ENCODE measurements around the gene RABGGTA. TPM values are rescaled to one million over a fixed set of nuclear protein-coding genes. Genes with fewer than 3 reads are reported as not detected.
A peak's percentile ranks its signal among the peaks of the same experiment; 100 is the strongest.

The RABGGTA gene
- total RNA-seq, 5 donors from 2014 or later (not counting 1 experiment from before 2014, with no cell fraction given), result 49.3 to 66.5 (median 62.4) TPM

DNA sequence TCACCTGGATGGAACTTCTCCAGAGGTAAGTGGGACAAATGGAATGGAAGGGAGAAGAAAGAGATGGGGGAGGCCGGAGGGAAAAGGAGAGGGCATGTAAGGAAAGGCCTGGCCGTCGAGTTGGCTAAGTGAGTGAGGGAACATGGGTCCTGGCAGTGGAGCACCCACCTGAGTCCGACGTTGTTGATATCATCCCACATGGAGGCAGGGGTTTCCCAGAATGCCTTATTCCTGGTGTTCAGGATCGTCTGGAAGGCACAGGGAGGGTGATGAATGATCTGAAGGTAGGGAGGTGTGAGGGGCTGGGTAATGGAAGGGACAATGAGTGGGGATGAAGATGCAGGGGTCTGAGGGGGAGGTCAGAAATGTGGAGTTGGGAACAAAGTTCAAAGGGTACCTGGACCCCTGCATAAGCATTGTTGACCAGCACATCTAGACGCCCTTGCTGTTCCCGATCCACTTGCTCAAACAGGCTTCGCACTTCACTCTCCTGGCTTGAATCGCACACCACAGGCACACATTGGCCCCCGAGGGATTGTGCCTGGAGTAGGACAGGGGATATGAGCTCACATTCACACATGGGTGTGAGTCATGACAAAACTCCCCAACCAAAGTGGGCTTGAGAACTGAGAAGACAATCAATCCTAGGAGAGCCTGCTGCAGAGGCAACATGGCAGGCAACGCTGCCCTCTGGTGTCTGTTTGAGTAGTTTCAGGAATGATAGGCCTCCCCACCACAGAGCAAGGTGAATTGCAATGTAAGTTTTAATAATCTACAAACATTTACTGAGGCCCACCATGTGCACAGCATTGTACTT is 25.2 kb upstream of the RABGGTA start:
- peaks cover 32% of the 10 kb centered on the region for H3K36me3 Mint-ChIP-seq

DNA sequence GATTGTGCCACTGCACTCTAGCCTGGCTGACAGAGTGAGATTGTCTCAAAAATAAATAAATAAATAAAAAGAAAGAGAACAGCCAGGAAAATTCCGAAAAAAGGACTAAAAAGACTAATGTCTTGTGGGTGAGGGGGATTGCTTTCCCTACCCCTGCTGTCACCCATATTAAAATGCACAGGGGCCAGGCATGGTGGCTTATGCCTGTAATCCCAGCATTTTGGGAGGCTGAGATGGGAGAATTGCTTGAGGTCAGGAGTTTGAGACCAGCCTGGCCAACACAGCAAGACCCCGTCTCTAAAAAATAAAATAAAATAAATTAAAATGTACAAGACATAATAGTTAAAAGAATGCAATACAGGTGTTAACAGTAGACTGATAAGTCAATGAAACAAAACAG is 22.1 kb upstream of the RABGGTA start:
- Histone ChIP-seq H3K4me1 (ENCODE audit: control insufficient read depth in 1 of 2, extremely low read depth in 1 of 2, insufficient read depth in 2 of 2, low read length in 2 of 2) (peaks cover 9 to 25% of the 10 kb centered on the region in 2 experiments), H3K4me3 (ENCODE audit: control insufficient read depth in 1 of 2, extremely low read depth in 1 of 2, low read length in 1 of 2) (no peak overlapping the region), H3K27ac (ENCODE audit: low read length) (no peak overlapping the region), H3K9me3 (no peaks in the 10 kb centered on the region), H3K36me3 (ENCODE audit: control insufficient read depth in 2 of 2, extremely low read depth in 1 of 2, insufficient read depth in 1 of 2, low read length in 1 of 2) (peaks cover 10 to 48% of the 10 kb centered on the region in 2 donors), H3K27me3 (replicated peaks in 1 of 2; ENCODE audit: control insufficient read depth in 2 of 2, extremely low read depth in 1 of 2, insufficient read depth in 2 of 2, low read length in 1 of 2) (no peaks in the 10 kb centered on the region)
- Mint-ChIP-seq H3K27ac (no peak overlapping the region), H3K27me3 (no peaks in the 10 kb centered on the region), H3K4me3 (no peak overlapping the region), H3K9me3 (no peaks in the 10 kb centered on the region), H3K4me1 (peaks cover 21 to 35% (median 23%) of the 10 kb centered on the region in 3 donors), H3K36me3 (peaks cover 43% of the 10 kb centered on the region)
- ATAC-seq (replicated peaks in 1 of 4), result no peak
- POLR2A ChIA-PET, result no interaction called here
- CTCF ChIA-PET, result no interaction called here
- no peak for DNase-seq
- WGBS (ENCODE audit: insufficient coverage), result no CpG with 5 or more reads among the region's 2 CpGs

More for the DNA sequence above, 25.2 kb upstream of the RABGGTA start:
- ATAC-seq (replicated peaks in 1 of 4) (peak; percentile 51 to 66 (median 52)), DNase-seq (peak in 34 of 35 experiments; percentile 37 to 89 (median 68))
- Mint-ChIP-seq H3K27ac (peak overlapping the region; percentile 67 to 72), H3K9me3 (no peaks in the 10 kb centered on the region), H3K4me3 (peak overlapping the region in 1 of 3 donors; percentile 92), H3K27me3 (no peaks in the 10 kb centered on the region), H3K4me1 (peaks cover 44 to 53% (median 45%) of the 10 kb centered on the region in 3 donors)
- H3K4me3 ChIP-seq (ENCODE audit: control insufficient read depth in 1 of 2, extremely low read depth in 1 of 2, low read length in 1 of 2), result no peak overlapping the region
- H3K27me3 ChIP-seq (replicated peaks in 1 of 2; ENCODE audit: control insufficient read depth in 2 of 2, extremely low read depth in 1 of 2, insufficient read depth in 2 of 2, low read length in 1 of 2), result no peaks in the 10 kb centered on the region
- CTCF ChIA-PET, result interaction anchor here (0.6 to 6.5 kb wide), 16 partner anchors 10 to 140 kb away, joined by 3 to 104 read pairs (median 5); partner anchors contain the start of genes TINF2 (in 2 of the 2), CIDEB (in 1 of the 2), LTB4R (in 1 of the 2) and LTB4R2 (in 1 of the 2)
- POLR2A ChIA-PET, result interaction anchor here (1.1 to 3.0 kb wide), 2 partner anchors 26 to 54 kb away, joined by 3 to 17 read pairs; partner anchors contain the start of genes RABGGTA (in 1 of the 2) and TINF2 (in 1 of the 2)
- H3K9me3 ChIP-seq, result no peaks in the 10 kb centered on the region
- peak overlapping the region; percentile 75 for H3K27ac ChIP-seq (ENCODE audit: low read length)
- WGBS (ENCODE audit: insufficient coverage), result 78% methylated on average over 11 of the region's 12 CpGs
- H3K4me1 ChIP-seq (ENCODE audit: control insufficient read depth in 1 of 2, extremely low read depth in 1 of 2, insufficient read depth in 2 of 2, low read length in 2 of 2), result peaks cover 23 to 32% of the 10 kb centered on the region in 2 experiments
- H3K36me3 ChIP-seq (ENCODE audit: control insufficient read depth in 2 of 2, extremely low read depth in 1 of 2, insufficient read depth in 1 of 2, low read length in 1 of 2), result peaks cover 6 to 33% of the 10 kb centered on the region in 2 donors

DNA sequence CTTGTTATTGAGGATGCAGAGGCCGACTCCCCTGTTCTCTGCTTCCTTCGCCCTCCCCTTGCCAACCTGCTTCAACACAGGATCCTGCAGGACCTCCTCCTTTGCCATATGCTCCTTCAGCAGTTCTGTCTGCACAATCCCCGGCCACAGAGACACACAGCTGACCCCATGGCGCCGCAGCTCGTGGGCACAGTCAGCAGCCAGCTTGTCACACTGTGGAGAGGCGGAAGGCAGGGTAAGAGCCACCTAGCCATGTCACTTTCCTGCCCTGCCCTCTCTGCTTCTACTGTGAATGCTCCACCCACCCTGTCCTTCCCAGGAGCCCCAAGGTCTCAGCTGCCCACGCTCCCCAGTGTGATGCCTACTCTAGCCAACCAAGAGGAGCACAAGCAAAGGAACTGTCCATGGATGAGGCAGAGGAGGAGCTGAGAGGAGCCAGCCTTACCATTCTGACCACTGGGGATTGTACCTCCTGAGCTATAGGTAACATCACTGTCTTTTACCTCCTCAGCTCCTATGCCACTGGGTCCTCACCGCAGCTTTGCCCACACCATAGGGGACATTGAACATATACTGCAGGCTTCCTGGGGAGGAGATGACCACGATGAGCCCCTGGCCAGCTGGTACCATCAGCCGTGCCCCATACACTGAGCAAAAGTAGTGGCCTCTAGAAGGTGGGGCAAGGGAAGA is 20.9 kb upstream of the RABGGTA start:
- peaks cover 10 to 48% of the 10 kb centered on the region in 2 donors for H3K36me3 ChIP-seq (ENCODE audit: control insufficient read depth in 2 of 2, extremely low read depth in 1 of 2, insufficient read depth in 1 of 2, low read length in 1 of 2)
- DNase-seq (no peak), ATAC-seq (replicated peaks in 1 of 4) (no peak)
- H3K27ac ChIP-seq (ENCODE audit: low read length), result no peak overlapping the region
- H3K4me3 ChIP-seq (ENCODE audit: control insufficient read depth in 1 of 2, extremely low read depth in 1 of 2, low read length in 1 of 2), result no peak overlapping the region
- Mint-ChIP-seq H3K27me3 (no peaks in the 10 kb centered on the region), H3K9me3 (no peaks in the 10 kb centered on the region), H3K4me3 (no peak overlapping the region), H3K27ac (no peak overlapping the region), H3K4me1 (peaks cover 13 to 27% (median 14%) of the 10 kb centered on the region in 3 donors), H3K36me3 (peaks cover 43% of the 10 kb centered on the region)
- H3K4me1 ChIP-seq (ENCODE audit: control insufficient read depth in 1 of 2, extremely low read depth in 1 of 2, insufficient read depth in 2 of 2, low read length in 2 of 2), result peaks cover 6 to 21% of the 10 kb centered on the region in 2 experiments
- ChIA-PET POLR2A (interaction anchor here in 1 of 2 donors (0.6 to 1.7 kb wide), 2 partner anchors 15 to 63 kb away, joined by 4 read pairs; no protein-coding TSS in a partner anchor), CTCF (interaction anchor here in 1 of 2 donors (1.8 kb wide), 1 partner anchor 16 kb away, joined by 8 read pairs; the partner anchor contains the start of gene CIDEB)
- H3K9me3 ChIP-seq, result no peaks in the 10 kb centered on the region
- H3K27me3 ChIP-seq (replicated peaks in 1 of 2; ENCODE audit: control insufficient read depth in 2 of 2, extremely low read depth in 1 of 2, insufficient read depth in 2 of 2, low read length in 1 of 2), result no peaks in the 10 kb centered on the region
- 100% methylated on average over 7 of the region's 11 CpGs for WGBS (ENCODE audit: insufficient coverage)

DNA sequence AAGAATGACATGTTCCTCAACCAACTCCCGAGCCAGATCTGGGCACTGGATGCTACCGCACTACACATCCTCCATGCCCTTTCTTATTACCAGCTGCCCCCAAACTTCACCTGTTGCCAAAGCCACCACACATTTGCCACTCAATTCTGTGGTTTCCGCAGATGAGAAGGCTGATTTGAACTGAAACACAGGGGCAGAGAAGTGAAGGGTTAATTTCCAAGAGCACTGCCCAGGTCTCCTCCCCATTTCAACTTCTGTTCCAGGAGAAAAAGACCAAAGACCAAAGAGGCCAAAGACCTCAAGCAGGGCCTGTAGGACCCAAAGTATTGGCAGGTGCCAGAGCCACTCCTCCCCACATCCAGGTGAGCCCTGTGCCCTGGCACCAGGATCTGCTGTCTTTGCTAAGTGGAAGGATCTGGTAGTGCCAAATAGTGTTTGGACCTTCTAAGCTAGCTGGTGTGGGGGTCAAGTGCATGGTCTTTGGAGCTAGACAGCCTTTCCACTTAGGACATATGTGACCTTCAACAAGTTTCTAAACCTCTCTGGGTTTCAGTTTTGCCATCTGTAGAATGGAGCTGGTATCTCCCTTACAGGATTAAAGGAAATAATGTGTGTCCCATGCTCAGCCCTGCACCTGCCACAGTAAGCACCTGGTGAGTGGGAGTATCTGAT is 20.2 kb upstream of the RABGGTA start:
- Histone ChIP-seq H3K36me3 (ENCODE audit: control insufficient read depth in 2 of 2, extremely low read depth in 1 of 2, insufficient read depth in 1 of 2, low read length in 1 of 2) (peaks cover 10 to 48% of the 10 kb centered on the region in 2 donors), H3K9me3 (no peaks in the 10 kb centered on the region), H3K4me3 (ENCODE audit: control insufficient read depth in 1 of 2, extremely low read depth in 1 of 2, low read length in 1 of 2) (no peak overlapping the region), H3K27ac (ENCODE audit: low read length) (no peak overlapping the region), H3K27me3 (replicated peaks in 1 of 2; ENCODE audit: control insufficient read depth in 2 of 2, extremely low read depth in 1 of 2, insufficient read depth in 2 of 2, low read length in 1 of 2) (no peaks in the 10 kb centered on the region), H3K4me1 (ENCODE audit: control insufficient read depth in 1 of 2, extremely low read depth in 1 of 2, insufficient read depth in 2 of 2, low read length in 2 of 2) (peaks cover 0 to 14% of the 10 kb centered on the region in 2 experiments)
- DNase-seq (no peak), ATAC-seq (replicated peaks in 1 of 4) (no peak)
- H3K27ac Mint-ChIP-seq, result no peak overlapping the region
- peaks cover 41% of the 10 kb centered on the region for H3K36me3 Mint-ChIP-seq
- POLR2A ChIA-PET, result interaction anchor here (0.6 to 1.7 kb wide), 3 partner anchors 14 to 63 kb away, joined by 3 to 4 read pairs (median 4); partner anchors contain the start of gene TINF2 (in 1 of the 2)
- H3K9me3 Mint-ChIP-seq, result no peaks in the 10 kb centered on the region
- H3K4me1 Mint-ChIP-seq, result peaks cover 6 to 21% (median 8%) of the 10 kb centered on the region in 3 donors
- CTCF ChIA-PET, result interaction anchor here in 1 of 2 donors (1.8 kb wide), 1 partner anchor 17 kb away, joined by 8 read pairs; the partner anchor contains the start of gene CIDEB
- H3K27me3 Mint-ChIP-seq, result no peaks in the 10 kb centered on the region
- WGBS (ENCODE audit: insufficient coverage), result 100% methylated on average over 1 of the region's 3 CpGs
- H3K4me3 Mint-ChIP-seq, result no peak overlapping the region

DNA sequence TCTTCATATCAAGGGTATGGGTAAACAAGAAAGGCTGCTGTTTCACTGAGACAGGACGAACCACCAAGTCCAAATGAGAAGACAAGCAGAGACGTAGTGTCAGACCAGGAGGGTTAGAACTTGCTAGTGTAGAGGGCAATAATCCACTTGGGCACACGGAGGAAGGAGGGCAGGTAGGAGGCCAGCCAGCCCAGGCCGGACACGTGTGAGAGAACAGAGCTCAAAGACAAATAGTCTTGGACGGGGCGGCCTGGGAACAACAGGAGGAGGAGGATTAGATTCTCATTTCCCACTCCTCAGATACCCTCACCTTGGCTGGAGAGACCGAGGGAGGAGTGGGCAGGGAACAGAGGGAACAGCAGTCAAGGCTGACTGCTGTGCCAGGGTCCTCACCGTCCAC is 19.3 kb upstream of the RABGGTA start:
- peaks cover 0 to 13% of the 10 kb centered on the region in 2 experiments for H3K4me1 ChIP-seq (ENCODE audit: control insufficient read depth in 1 of 2, extremely low read depth in 1 of 2, insufficient read depth in 2 of 2, low read length in 2 of 2)
- 92% methylated on average over 4 of the region's 9 CpGs for WGBS (ENCODE audit: insufficient coverage)
- H3K27ac Mint-ChIP-seq, result no peak overlapping the region
- no peaks in the 10 kb centered on the region for H3K27me3 ChIP-seq (replicated peaks in 1 of 2; ENCODE audit: control insufficient read depth in 2 of 2, extremely low read depth in 1 of 2, insufficient read depth in 2 of 2, low read length in 1 of 2)
- peaks cover 10 to 40% of the 10 kb centered on the region in 2 donors for H3K36me3 ChIP-seq (ENCODE audit: control insufficient read depth in 2 of 2, extremely low read depth in 1 of 2, insufficient read depth in 1 of 2, low read length in 1 of 2)
- peaks cover 0 to 13% (median 2%) of the 10 kb centered on the region in 3 donors for H3K4me1 Mint-ChIP-seq
- no peak overlapping the region for H3K4me3 Mint-ChIP-seq
- no peak overlapping the region for H3K27ac ChIP-seq (ENCODE audit: low read length)
- no peak overlapping the region for H3K4me3 ChIP-seq (ENCODE audit: control insufficient read depth in 1 of 2, extremely low read depth in 1 of 2, low read length in 1 of 2)
- no peak for ATAC-seq (replicated peaks in 1 of 4)
- no peaks in the 10 kb centered on the region for H3K27me3 Mint-ChIP-seq
- no peaks in the 10 kb centered on the region for H3K9me3 Mint-ChIP-seq
- peaks cover 32% of the 10 kb centered on the region for H3K36me3 Mint-ChIP-seq
- no peak for DNase-seq
- ChIA-PET POLR2A (interaction anchor here in 1 of 2 donors (1.0 kb wide), 1 partner anchor 48 kb away, joined by 3 read pairs; the partner anchor contains the start of gene TINF2), CTCF (no interaction called here)
- H3K9me3 ChIP-seq, result no peaks in the 10 kb centered on the region

Measured in T-cell (primary cell).